HG02840 (cell line): ENCODE measurements around the gene RTBDN.

Experiments
- ATAC-seq: cut with Tn5 transposase; IDR thresholded peaks from one replicate; pipeline ENCODE4 v1.9.1; 2021; ENCODE audit warnings: mild to moderate bottlenecking, moderate library complexity, moderate number of reproducible peaks; ENCODE audit not compliant: unreplicated experiment, low FRiP score

Gene RTBDN

DNA sequence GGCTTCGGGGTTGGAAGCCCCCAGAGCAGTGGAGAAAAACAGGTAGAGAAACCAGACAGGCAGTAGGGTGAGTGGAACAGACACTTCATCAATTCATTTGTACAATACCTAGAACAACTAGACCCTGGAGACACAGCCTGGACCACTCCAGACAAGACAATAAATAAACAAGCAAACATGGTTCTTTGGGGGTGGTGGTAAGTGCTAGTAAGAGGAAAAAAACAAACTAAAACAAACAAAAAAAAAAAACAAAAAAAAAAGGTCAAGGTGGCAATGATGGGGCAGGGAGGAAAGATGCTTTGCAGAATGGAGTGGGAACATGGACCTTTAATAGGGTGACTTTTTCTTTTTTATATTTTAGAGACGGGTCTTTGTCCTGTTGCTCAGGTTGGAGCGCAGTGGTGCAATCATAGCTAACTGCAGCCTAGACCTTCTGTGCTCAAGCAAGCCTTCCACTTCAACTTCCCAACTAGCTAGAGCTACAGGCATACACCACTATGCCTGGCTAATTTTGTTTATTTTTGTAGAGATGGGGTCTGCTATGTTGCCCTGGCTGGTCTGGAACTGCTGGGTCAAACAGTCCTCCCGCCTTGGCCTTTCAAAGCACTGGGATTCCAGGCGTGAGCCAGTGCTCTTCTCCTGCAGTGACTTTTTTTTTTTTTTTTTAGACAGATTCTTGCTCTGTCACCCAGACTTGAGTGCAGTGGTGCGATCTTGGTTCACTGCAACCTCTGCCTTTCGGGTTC is 40.0 kb downstream of the RTBDN start:
- no peak for ATAC-seq

DNA sequence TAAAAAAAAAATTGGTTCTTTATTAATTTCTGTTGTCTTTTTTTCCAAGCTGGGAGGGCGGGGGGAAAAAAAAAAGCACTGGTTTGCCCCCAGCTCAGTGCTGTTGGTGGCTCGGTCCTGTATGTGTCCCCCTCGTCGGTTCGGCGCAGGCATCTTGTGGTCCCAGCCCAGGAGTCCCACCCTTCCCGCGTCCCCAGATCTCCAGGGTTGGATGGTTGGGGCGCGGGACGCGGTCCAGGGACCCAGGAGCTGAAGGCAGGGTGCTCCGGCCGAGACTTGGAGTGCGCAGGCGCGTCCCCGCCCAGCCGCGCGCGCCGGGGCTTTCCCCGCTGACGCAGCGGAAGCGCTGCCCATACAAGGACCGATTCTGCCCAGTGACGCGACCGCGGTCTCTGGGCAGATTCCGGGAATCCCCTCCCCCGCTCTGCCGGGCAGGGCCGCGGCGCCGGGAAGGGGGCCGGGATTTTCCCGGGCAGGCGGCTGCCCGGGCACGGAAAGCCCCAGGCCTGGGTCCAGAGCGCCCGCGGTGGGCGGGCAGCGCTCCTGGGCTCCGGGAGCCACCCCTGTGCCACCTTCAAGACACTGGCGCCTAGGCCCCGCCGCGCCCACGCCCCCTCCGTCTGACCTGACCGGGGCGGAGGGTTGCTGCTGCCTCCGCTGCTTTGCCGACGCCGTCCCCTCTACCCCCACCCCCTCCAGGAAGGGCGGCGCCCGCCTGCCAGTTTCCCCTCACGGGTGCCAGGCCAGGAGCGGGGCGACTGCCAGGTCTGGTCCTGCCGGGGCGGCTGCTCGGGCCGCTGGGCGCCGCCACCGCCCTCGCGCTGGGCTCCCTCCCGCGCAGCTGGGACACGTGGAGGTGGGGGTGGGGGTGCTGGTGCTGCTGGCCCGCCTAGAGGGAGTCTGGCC is 40.8 kb downstream of the RTBDN start:
- ATAC-seq = no peak

DNA sequence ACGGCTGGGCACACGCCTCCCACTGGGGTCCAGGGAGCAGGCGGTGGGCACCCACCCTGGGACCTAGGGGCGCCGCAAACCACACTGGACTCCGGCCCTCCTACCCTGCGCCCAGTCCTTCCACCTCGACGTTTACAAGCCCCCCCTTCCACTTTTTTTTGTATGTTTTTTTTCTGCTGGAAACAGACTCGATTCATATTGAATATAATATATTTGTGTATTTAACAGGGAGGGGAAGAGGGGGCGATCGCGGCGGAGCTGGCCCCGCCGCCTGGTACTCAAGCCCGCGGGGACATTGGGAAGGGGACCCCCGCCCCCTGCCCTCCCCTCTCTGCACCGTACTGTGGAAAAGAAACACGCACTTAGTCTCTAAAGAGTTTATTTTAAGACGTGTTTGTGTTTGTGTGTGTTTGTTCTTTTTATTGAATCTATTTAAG is 41.5 kb downstream of the RTBDN start:
- no peak for ATAC-seq

DNA sequence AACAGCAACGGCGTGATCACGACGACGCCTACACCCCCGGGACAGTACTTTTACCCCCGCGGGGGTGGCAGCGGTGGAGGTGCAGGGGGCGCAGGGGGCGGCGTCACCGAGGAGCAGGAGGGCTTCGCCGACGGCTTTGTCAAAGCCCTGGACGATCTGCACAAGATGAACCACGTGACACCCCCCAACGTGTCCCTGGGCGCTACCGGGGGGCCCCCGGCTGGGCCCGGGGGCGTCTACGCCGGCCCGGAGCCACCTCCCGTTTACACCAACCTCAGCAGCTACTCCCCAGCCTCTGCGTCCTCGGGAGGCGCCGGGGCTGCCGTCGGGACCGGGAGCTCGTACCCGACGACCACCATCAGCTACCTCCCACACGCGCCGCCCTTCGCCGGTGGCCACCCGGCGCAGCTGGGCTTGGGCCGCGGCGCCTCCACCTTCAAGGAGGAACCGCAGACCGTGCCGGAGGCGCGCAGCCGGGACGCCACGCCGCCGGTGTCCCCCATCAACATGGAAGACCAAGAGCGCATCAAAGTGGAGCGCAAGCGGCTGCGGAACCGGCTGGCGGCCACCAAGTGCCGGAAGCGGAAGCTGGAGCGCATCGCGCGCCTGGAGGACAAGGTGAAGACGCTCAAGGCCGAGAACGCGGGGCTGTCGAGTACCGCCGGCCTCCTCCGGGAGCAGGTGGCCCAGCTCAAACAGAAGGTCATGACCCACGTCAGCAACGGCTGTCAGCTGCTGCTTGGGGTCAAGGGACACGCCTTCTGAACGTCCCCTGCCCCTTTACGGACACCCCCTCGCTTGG is 42.1 kb downstream of the RTBDN start:
- no peak for ATAC-seq

DNA sequence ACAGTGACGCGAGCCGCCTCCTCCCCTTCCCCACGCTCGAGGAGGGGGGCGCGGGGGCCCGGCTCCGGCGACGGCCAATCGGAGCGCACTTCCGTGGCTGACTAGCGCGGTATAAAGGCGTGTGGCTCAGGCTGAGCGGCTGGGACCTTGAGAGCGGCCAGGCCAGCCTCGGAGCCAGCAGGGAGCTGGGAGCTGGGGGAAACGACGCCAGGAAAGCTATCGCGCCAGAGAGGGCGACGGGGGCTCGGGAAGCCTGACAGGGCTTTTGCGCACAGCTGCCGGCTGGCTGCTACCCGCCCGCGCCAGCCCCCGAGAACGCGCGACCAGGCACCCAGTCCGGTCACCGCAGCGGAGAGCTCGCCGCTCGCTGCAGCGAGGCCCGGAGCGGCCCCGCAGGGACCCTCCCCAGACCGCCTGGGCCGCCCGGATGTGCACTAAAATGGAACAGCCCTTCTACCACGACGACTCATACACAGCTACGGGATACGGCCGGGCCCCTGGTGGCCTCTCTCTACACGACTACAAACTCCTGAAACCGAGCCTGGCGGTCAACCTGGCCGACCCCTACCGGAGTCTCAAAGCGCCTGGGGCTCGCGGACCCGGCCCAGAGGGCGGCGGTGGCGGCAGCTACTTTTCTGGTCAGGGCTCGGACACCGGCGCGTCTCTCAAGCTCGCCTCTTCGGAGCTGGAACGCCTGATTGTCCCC is 42.9 kb downstream of the RTBDN start, which contains the start of gene JUNB:
JUNB (plus strand) TSS at position 142 of the 706 bp plus-strand sequence; CDS start at position 428, 286 bp downstream.
- ATAC-seq = peak; percentile 30

DNA sequence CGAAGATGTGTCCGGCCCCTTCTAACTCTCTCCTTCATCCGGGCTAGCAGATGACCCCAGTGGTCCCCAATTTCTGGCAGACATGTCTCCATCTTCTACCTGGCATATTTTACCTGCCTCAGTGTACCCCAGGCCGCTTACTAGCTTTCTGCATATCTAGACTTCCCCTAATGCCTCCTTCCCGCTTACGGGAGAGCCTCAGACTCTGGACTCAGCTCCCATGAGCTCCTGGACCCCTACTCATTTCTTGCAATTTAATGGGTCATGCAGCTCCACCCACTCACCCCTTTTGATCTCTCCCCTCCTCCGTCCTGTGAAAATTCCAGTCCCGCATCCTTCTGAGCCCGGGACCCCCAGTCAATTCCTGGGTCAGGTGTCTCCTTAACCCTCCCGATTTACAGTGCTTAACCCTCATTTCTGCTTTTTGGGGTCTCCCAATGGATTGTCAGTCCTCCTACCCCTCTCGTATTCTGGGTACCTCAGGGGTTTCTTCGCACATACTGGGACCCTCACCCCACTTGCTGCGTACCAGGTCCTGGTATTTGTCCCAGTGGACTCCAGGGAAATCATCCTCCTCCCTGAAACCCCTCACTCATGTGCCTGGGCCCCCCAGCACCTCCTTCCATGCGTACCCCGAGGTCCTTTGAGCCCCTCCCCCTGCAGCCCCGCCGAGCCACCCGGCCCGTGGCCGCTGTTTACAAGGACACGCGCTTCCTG is 43.6 kb downstream of the RTBDN start:
- ATAC-seq = no peak

DNA sequence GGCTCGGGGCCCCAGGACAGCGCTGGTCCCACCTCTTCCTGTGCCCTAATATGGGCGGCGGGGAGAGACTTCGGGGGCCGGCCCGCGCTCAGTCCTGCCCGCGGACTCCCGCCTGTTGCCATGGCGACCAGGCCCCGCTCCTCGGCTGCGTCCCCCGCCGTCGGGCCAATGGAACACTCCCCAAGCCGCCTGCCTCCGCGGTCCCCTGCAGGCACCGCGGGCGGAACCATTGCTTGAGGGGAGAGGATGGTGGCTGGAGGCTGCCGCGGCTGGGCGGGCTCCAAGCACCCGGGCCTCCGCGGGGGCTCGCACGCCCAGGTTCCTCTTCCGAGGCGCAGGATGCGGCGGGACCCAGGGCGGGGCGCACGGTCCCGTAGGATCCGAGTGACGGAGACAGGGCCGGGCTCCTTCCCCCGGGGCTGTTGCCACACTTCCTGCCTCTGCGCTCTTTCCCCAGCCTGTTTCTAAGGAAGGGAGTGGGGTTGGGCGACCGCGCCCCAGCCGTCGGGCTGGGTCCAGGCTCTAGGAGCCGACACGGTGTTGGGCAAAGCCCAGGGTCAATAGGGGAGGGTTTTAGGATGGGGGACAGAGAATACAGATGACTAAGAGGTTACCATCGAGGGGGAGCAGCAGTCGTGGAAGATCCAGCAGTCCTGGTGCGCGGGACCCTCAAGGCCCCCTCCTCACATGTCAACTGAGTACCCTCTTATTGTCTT is 44.3 kb downstream of the RTBDN start:
- peak; percentile 33 for ATAC-seq

DNA sequence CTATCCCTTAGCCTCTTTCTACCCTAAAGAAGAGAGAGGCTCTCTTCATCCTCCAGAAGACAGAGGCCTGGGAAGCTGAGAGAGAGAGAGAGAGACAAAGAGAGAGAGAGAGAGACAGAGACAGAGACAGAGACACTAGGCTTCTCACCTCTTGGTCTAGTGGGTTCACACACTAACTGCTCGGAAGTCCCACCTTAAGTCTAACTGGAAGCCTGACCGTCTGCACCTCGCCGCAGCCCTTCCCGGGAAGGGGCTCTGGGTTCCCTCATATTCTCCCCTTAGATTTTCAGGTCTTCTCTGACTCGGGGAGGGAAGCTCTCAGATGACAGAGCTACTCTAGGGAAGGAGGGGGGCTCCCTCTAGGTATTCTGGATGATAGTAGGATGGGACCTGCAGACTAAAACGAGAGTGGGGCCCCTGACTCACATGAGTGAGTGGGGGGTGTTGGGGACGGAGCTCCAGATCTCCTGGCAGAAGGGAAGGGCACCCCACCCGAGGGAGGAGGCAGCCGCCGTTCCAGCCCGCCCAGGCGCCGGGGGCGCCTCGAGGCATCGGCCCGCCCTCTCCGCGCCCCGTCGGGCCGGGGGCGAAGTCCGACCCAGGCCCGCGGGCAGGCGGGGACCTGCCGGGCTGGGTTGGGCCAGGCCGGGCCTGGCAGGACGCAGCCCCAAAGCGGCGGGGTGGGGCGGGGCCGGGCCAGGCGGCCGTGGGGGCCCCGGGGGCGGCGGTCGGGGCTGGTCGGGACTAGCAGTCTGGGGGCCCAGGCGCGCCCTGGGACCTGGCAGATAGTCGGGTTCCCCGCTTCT is 45.1 kb downstream of the RTBDN start:
- no peak for ATAC-seq

DNA sequence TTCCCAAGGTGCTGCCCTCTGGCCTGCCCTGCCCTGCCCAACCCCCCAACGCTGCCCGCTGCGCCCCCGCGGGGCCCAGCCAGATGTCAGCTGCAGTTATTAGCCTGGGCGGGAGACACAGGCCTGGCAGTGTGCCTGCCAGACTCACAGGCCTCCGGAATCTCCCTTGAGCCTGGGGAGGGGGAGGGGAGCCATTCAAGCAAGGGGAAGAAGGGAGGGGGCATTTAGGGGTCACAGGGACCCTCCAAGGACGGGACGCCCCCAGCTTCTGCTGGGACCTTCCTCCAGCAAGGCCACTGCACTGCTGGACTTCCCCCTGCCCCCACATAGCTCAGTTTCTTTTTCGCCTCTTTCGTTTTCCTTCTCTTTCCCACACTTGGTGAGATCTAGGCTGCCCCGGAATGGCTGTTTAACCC is 45.7 kb downstream of the RTBDN start:
- ATAC-seq = no peak

DNA sequence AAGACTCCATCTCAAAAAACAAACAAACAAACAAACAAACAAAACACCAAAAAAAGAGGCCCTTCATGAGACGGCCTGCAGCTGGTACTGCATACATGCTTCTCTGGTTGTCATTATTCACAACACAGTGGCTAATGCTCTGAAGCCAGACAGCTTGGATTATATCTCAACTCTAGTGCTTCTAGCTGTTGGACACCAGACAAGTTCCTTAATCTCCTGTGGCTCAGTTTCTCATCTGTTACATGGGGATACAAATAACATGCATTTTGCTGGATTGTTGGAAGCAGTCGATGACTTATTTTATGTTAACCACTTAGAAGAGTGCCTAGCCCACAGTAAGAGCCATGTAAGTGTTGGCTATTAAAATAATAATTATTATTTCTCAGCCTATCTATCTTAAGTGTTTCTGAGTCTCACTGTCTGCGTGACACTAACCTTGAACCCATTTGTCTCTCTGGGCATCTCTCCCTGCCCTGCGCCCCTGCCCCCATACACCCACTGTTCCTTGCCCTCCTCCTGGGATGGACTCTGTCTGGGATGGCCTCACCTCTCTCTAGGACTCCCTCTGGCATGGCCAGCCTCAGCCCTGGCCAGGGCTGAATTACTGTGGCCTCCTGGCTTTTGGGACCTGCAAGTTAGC is 46.2 kb downstream of the RTBDN start:
- no peak for ATAC-seq

DNA sequence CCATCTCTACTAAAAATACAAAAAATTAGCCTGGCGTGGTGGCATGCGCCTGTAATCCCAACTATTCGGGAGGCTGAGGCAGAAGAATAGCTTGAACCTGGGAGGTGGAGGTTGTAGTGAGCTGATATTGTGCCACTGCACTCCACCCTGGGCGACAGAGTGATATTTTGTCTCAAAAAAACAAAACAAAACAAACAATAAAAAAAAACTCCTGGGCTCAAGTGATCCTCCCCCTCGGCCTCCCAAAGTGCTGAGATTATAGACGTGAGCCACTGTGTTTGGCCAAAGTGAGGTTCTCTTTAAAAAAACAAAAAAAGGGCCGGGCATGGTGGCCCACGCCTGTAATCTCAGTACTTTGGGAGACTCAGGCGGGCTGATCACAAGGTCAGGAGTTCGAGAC is 46.9 kb downstream of the RTBDN start:
- no peak for ATAC-seq

DNA sequence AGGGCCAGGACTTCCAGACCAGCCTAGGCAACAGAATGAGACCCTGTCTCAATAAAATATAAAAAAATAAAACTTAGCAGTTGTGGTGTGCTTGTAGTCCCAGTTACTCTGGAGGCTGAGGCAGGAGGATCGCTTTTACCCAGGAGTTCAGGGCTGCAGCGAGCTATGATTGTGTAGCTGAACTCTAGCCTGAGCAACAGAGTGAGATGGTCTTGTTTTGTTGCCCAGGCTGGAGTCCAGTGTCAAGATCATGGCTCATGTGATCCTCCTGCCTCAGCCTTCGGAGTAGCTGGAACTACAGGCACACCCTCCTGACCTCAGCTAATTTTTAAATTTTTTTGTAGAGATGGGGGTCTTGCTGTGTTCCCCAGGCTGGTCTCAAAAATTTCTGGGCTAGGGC is 47.4 kb downstream of the RTBDN start:
- ATAC-seq = no peak

DNA sequence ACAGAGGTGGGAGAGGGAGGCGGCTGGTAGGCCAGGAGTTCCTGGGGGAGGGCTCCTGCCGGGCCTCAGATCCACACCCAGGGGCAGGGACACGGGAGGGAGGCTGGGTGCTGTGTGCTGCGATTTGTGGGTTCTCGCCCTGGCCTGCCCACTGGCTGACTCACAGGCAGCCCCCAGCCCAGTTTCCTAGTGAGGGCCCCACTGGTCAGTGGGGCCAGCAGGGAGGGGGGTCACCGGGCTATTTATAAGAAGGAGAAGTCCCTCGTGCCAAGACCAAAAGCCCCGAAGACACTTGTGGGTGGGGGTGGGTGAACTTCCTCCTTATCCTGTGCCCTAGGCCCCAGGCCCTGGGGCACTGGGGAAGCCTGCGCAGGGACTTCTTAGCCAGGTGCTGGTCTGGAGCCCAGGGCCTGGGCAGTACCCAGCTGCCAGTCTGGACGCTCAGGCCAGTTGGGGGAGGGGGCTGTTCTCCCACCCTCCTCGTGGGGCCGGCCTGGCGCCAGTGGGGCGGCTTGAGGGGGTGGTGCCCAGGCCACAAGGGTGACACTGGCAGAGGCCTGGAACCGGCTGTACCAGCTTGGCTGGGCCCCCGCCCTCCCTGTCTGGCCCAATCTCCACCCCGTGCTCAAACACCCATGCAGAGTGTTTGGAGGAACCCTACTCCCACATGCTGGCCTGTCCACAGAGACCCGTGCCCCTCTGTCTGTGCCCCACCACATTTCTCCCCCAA is 48.1 kb downstream of the RTBDN start:
- ATAC-seq = no peak

DNA sequence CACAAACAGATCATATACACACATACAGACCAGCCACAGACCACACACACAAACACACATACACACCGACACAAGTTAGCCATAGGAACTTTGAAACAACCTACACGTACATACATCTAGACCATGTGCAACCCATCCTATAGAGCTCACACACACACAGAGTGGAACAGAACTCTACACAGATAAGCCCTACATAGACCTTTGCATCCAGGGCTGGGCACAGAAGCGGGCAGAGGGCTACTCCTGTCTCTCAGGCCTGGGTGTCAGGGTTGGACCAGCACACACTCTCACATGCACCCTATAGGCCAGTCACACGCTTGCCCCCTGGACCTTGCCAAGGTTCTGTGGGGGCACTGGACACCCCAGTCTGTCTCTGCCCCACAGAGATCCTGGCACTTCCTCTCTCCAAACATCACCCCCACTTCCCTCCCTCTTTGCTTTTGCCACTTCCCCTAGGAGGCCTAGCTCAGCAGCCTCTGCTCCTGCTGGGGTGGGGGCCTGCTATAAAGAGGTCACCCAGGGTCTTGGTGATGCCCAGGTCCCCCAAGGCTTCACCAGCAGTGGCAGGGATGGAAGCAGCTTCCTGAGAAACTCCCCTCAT is 48.8 kb downstream of the RTBDN start:
- no peak for ATAC-seq

DNA sequence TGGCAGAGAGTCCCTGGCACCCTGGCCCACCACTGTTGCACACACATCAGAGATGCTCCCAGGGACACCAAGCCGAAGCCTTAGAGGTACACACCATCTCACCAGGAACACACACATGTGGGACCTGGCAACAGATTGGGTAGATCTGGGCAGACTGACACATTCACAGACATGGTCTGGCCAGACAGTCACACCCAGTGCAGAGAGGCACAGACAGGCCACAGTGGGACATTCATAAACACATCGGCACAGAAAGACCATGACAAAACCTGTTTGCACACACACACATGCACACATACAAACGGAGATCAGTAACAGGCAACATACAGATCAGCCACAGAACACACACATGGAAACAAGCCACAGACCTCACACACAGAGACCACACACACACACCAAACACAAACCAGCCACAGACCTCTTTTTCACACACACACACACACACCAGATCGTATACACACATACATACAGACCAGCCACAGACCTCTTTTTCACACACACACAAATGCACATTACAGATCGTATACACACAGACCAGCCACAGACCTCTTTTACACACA is 49.4 kb downstream of the RTBDN start:
- no peak for ATAC-seq

DNA sequence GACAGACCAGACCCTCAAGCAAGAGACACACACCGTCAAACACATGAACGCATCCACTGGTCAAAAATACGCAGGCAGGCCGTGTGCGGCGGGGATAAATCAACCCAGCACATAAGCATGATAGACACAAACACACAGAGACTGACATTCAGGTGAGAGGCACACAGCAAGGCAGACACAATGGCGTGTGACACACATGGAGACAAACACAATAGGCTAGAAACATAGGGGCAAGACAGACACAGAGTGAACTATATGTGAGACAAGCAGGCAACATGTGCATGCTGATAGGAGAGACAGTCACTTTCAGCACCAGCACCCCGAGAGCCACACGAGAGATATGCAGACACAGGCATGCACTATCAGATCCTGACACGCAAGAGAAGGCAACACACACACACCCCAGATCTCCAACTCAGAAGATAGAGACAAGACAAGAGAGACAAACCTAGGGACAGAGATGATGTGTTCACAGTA is 49.9 kb downstream of the RTBDN start:
- no peak for ATAC-seq
